ENCODE measurements around the gene DPEP3.
A peak's percentile ranks its signal among the peaks of the same experiment; 100 is the strongest.

Gene DPEP3

GRCh38 chr16:67963662-67964321 is 16.5 kb downstream of the DPEP3 start:
- H3K4me3 ChIP-seq (ENCODE audit: low read depth, low read length) = no peak overlapping the region
- no peak for TF ChIP-seq CTCF (IDR thresholded peaks at IDR 0.05; ENCODE audit: low read depth, low read length)

GRCh38 chr16:67963292-67963661 is 17.0 kb downstream of the DPEP3 start:
- no peak for TF ChIP-seq CTCF (IDR thresholded peaks at IDR 0.05; ENCODE audit: low read depth, low read length)
- no peak overlapping the region for H3K4me3 ChIP-seq (ENCODE audit: low read depth, low read length)

GRCh38 chr16:67962135-67962534 is 18.2 kb downstream of the DPEP3 start:
- H3K4me3 ChIP-seq (ENCODE audit: low read depth, low read length) = no peak overlapping the region
- TF ChIP-seq CTCF (IDR thresholded peaks at IDR 0.05; ENCODE audit: low read depth, low read length) = no peak

GRCh38 chr16:67961551-67961957 is 18.7 kb downstream of the DPEP3 start:
- TF ChIP-seq CTCF (IDR thresholded peaks at IDR 0.05; ENCODE audit: low read depth, low read length) = no peak
- H3K4me3 ChIP-seq (ENCODE audit: low read depth, low read length) = no peak overlapping the region

GRCh38 chr16:67959536-67960329 is 20.6 kb downstream of the DPEP3 start:
- peak overlapping the region; percentile 5; the same call in 1 of the 2 replicates for H3K4me3 ChIP-seq (ENCODE audit: low read depth, low read length)
- no peak for TF ChIP-seq CTCF (IDR thresholded peaks at IDR 0.05; ENCODE audit: low read depth, low read length)

- H3K4me3 ChIP-seq (ENCODE audit: low read depth, low read length) = no peak overlapping the region
Observed at GRCh38 chr16:67957622-67958021, 22.7 kb downstream of the DPEP3 start.

More at GRCh38 chr16:67957622-67958021, 22.7 kb downstream of the DPEP3 start:
- no peak for TF ChIP-seq CTCF (IDR thresholded peaks at IDR 0.05; ENCODE audit: low read depth, low read length)
